Measurements from ENCODE around the gene APPL2. TPM values are rescaled to one million over a fixed set of nuclear protein-coding genes. Genes with fewer than 3 reads are reported as not detected.
"Not testable (repeated sequence)": the region's sequence is repeated elsewhere in the genome, so short reads cannot be mapped to it uniquely, and the experiment has no call there.

The APPL2 gene
- polyA plus RNA-seq, 1 donor from 2014 or later, result 47.0 TPM

GRCh38 chr12:105257321-105257728, 21.4 kb upstream of the APPL2 start:
- no peak for TF ChIP-seq POLR2AphosphoS5 (IDR thresholded peaks at IDR 0.05)
- no peak overlapping the region for H3K27ac ChIP-seq (ENCODE audit: low read length)
- H4K20me1 ChIP-seq (ENCODE audit: insufficient read depth), result no peaks in the 10 kb centered on the region
- H3K36me3 ChIP-seq (ENCODE audit: insufficient read depth, low read length), result no peaks in the 10 kb centered on the region
- no peaks in the 10 kb centered on the region for H3K9me2 ChIP-seq (ENCODE audit: insufficient read depth, low read length)
- no peaks in the 10 kb centered on the region for H3K9me3 ChIP-seq (ENCODE audit: low read length)
- H3F3A ChIP-seq (ENCODE audit: insufficient read depth, low read length, poor library complexity, severe bottlenecking), result no peaks in the 10 kb centered on the region
- no peaks in the 10 kb centered on the region for H3K27me3 ChIP-seq (ENCODE audit: insufficient read depth, low read depth, low read length)
- no peak overlapping the region for H2AFZ ChIP-seq (ENCODE audit: low read depth, low read length)
- no peak overlapping the region for H3K9ac ChIP-seq (ENCODE audit: low read length)
- no peaks in the 10 kb centered on the region for H3K79me2 ChIP-seq (replicated peaks; ENCODE audit: insufficient read depth, low read length)
- no peak overlapping the region for H3K4me3 ChIP-seq (ENCODE audit: low read length)
- H3K4me2 ChIP-seq (ENCODE audit: low read length), result no peak overlapping the region

GRCh38 chr12:105256921-105257320, 20.9 kb upstream of the APPL2 start:
- H3K4me2 ChIP-seq (ENCODE audit: low read length), result no peak overlapping the region
- no peak for TF ChIP-seq TAF1 (IDR thresholded peaks at IDR 0.05; ENCODE audit: low read depth)
- TF ChIP-seq MXI1 (conservative IDR thresholded peaks at IDR 0.05; ENCODE audit: poor library complexity, severe bottlenecking), result no peak
- no peak for TF ChIP-seq REST (IDR thresholded peaks at IDR 0.05; ENCODE audit: borderline replicate concordance)
- no peak for TF ChIP-seq EP300 (conservative IDR thresholded peaks at IDR 0.05; ENCODE audit: poor library complexity, severe bottlenecking)
- TF ChIP-seq EZH2 (IDR thresholded peaks at IDR 0.05; ENCODE audit: borderline replicate concordance, insufficient read depth, low read length, poor library complexity, severe bottlenecking), result no peak
- no peak for TF ChIP-seq CTCF (IDR thresholded peaks at IDR 0.05; ENCODE audit: poor library complexity, severe bottlenecking)
- TF ChIP-seq RAD21 (conservative IDR thresholded peaks at IDR 0.05), result no peak
- no peak for TF ChIP-seq SMC3 (conservative IDR thresholded peaks at IDR 0.05; ENCODE audit: poor library complexity)
- no peak for TF ChIP-seq POLR2AphosphoS5 (IDR thresholded peaks at IDR 0.05)
- H3K9ac ChIP-seq (ENCODE audit: low read length), result no peak overlapping the region

GRCh38 chr12:105256431-105256830, 20.5 kb upstream of the APPL2 start:
- H3K4me3 ChIP-seq (ENCODE audit: low read length); H3K36me3 ChIP-seq (ENCODE audit: insufficient read depth, low read length); H3F3A ChIP-seq (ENCODE audit: insufficient read depth, low read length, poor library complexity, severe bottlenecking); H3K27me3 ChIP-seq (ENCODE audit: insufficient read depth, low read depth, low read length); H3K9me2 ChIP-seq (ENCODE audit: insufficient read depth, low read length); H3K9me3 ChIP-seq (ENCODE audit: low read length); H3K4me2 ChIP-seq (ENCODE audit: low read length); H3K79me2 ChIP-seq (replicated peaks; ENCODE audit: insufficient read depth, low read length); H3K9ac ChIP-seq (ENCODE audit: low read length); H4K20me1 ChIP-seq (ENCODE audit: insufficient read depth); H2AFZ ChIP-seq (ENCODE audit: low read depth, low read length); H3K27ac ChIP-seq (ENCODE audit: low read length): not testable (repeated sequence)

More at GRCh38 chr12:105256921-105257320, 20.9 kb upstream of the APPL2 start:
- H3K9me2 ChIP-seq (ENCODE audit: insufficient read depth, low read length), result no peaks in the 10 kb centered on the region
- no peak overlapping the region for H3K4me3 ChIP-seq (ENCODE audit: low read length)
- no peaks in the 10 kb centered on the region for H3F3A ChIP-seq (ENCODE audit: insufficient read depth, low read length, poor library complexity, severe bottlenecking)
- no peaks in the 10 kb centered on the region for H3K9me3 ChIP-seq (ENCODE audit: low read length)
- H3K27ac ChIP-seq (ENCODE audit: low read length), result no peak overlapping the region
- no peaks in the 10 kb centered on the region for H3K79me2 ChIP-seq (replicated peaks; ENCODE audit: insufficient read depth, low read length)
- no peaks in the 10 kb centered on the region for H3K36me3 ChIP-seq (ENCODE audit: insufficient read depth, low read length)
- no peaks in the 10 kb centered on the region for H4K20me1 ChIP-seq (ENCODE audit: insufficient read depth)
- H2AFZ ChIP-seq (ENCODE audit: low read depth, low read length), result no peak overlapping the region
- no peaks in the 10 kb centered on the region for H3K27me3 ChIP-seq (ENCODE audit: insufficient read depth, low read depth, low read length)
